Naive thymus-derived CD8-positive, alpha-beta T cell (primary cell): Measurements from ENCODE around the gene MBD5. TPM values are rescaled to one million over a fixed set of nuclear protein-coding genes. Genes with fewer than 3 reads are reported as not detected.
"Not testable (repeated sequence)": the region's sequence is repeated elsewhere in the genome, so short reads cannot be mapped to it uniquely, and the experiment has no call there.

Experiments
- ATAC-seq, 2 donors: fragments of 150-1000 bp; cut with Tn5 transposase in 1 of 2; sonication (Bioruptor Pico), chemical (Tn5 transposase) in 1 of 2; 1 replicate in 1 of 2; 2 replicates in 1 of 2; pipeline ENCODE4 v1.10.0; 2021; ENCODE audit warnings: mild to moderate bottlenecking in 2 of 2, moderate library complexity in 2 of 2
- POLR2A ChIA-PET: fragments of 350-600 bp; sonication (Branson Sonifier 250); formaldehyde crosslinking; loops from one replicate; lab custom pipeline; 2021; ENCODE audit warnings: antibody characterized with exemption; lab: Charles Lee
- DNase-seq, 10 donors: peaks; one replicate each; pipeline versions ENCODE4 v3.0.0 to v3.0.0-alpha.2; 2020 to 2022
- H3K27ac Mint-ChIP-seq, 10 donors: one replicate each; pipeline ENCODE4 v1.8.0; 2020 to 2022; ENCODE audit warnings: mild to moderate bottlenecking in 10 of 10, mixed read lengths in 10 of 10, moderate library complexity in 4 of 10, inconsistent platforms in 1 of 10
- H3K27me3 Mint-ChIP-seq, 5 donors: one replicate each; pipeline ENCODE4 v1.8.0; 2021 to 2022; ENCODE audit warnings: mixed read lengths in 5 of 5
- H3K36me3 Mint-ChIP-seq, 3 donors: one replicate each; pipeline ENCODE4 v1.8.0; 2020 to 2022; ENCODE audit warnings: mixed read lengths in 3 of 3, mild to moderate bottlenecking in 2 of 3, inconsistent platforms in 1 of 3
- H3K4me1 Mint-ChIP-seq, 4 donors: one replicate each; pipeline ENCODE4 v1.8.0; 2021 to 2022; ENCODE audit warnings: mixed read lengths in 4 of 4
- H3K4me3 Mint-ChIP-seq, 10 donors: one replicate each; pipeline ENCODE4 v1.8.0; 2020 to 2022; ENCODE audit warnings: mild to moderate bottlenecking in 10 of 10, mixed read lengths in 10 of 10, moderate library complexity in 6 of 10, inconsistent platforms in 1 of 10
- H3K9me3 Mint-ChIP-seq, 9 donors: one replicate each; pipeline ENCODE4 v1.8.0; 2020 to 2022; ENCODE audit warnings: mixed read lengths in 9 of 9, mild to moderate bottlenecking in 3 of 9, inconsistent platforms in 1 of 9, moderate library complexity in 1 of 9
- polyA plus RNA-seq, 3 donors: library from polyadenylated mRNA; unstranded; fragments of 300-500 nt; fragmentation: Illumina TruSeq; gene quantifications; one replicate each; pipeline ENCODE4 v1.2.3, GENCODE V29; 2021
- total RNA-seq, 8 experiments: library from RNA in 2 of 8; stranded (reverse) in 2 of 8; gene quantifications; one replicate each; pipeline ENCODE4 v1.2.3 and lab custom pipeline; 2021 to 2026

The MBD5 gene
- total and polyA plus RNA-seq, 5 experiments from 2014 or later: 11.7 to 54.1 (median 17.9) TPM

GRCh38 chr2:148006249-148007007 is 14.5 kb upstream of the MBD5 start:
- ATAC-seq: no peak
- no peak for DNase-seq
- POLR2A ChIA-PET: interaction anchor here (0.6 kb wide), 1 partner anchor 15 kb away, joined by 4 read pairs; the partner anchor contains the start of gene MBD5
- Mint-ChIP-seq H3K36me3 (peaks cover 31 to 53% (median 44%) of the 10 kb centered on the region in 3 donors), H3K4me3 (no peak overlapping the region), H3K4me1 (peaks cover 32 to 64% (median 49%) of the 10 kb centered on the region in 4 donors), H3K27ac (no peak overlapping the region), H3K9me3 (peaks cover 4 to 52% (median 30%) of the 10 kb centered on the region in 9 donors), H3K27me3 (no peaks in the 10 kb centered on the region)

DNA sequence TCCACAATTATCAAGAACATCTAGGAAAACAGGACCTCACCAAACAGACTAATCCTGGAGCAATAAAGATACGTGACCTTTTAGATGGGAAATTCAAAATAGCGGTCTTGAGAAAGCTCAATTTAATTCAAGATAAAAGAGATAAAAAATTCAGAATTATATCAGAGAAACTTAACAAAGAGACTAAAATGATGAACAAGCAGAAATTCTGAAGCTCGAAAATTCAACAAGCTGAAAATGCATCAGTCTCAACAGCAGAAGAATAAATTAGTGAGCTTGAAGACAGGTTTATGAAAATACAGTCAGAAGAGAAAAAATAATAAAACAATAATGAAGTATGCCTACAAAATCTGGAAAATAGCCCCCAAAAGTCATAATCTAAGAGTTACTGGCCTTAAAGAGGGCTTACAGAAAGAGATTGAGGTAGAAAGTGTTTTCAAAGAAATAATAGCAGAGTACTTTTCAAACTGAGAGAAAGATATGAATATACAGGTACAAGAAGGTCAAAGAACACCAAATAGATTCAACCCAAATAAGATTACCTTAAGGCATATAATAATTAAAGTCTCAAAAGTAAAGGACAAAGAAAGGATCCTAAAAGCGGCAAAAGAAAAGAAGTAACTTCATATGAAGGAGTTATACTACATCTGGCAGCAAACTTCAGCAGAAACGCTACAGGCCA is 13.5 kb upstream of the MBD5 start:
- DNase-seq (no peak), ATAC-seq (no peak)
- peaks cover 29 to 46% (median 44%) of the 10 kb centered on the region in 3 donors for H3K36me3 Mint-ChIP-seq
- peak overlapping the region in 1 of 10 donors; percentile 21 for H3K27ac Mint-ChIP-seq
- H3K4me1 Mint-ChIP-seq: peaks cover 27 to 63% (median 49%) of the 10 kb centered on the region in 4 donors
- no peak overlapping the region for H3K4me3 Mint-ChIP-seq
- peaks cover 2 to 42% (median 23%) of the 10 kb centered on the region in 9 donors for H3K9me3 Mint-ChIP-seq
- POLR2A ChIA-PET: no interaction called here
- no peaks in the 10 kb centered on the region for H3K27me3 Mint-ChIP-seq

DNA sequence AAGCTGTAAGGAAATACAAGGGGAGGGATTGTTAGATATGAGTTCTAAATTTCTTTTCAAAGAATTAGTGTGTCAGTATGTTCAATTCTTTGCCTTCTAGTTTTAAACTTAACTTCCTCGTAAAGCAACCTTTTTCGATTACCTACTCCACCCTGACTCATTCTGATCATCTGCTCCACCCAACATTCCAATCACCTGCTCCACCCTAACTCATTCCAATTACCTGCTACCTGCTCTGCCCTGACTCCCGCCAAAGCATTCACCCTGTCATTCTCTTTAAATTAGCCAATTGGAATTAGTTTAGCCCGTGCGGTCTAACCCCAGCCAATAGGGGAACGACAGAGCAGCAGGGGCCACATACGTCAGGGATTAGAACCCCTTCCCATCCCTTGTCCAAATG is 12.5 kb upstream of the MBD5 start:
- ATAC-seq, DNase-seq, POLR2A ChIA-PET, H3K27me3 Mint-ChIP-seq: not testable (repeated sequence)
- Mint-ChIP-seq H3K4me1 (peaks cover 29 to 70% (median 55%) of the 10 kb centered on the region in 4 donors), H3K27ac (peak overlapping the region in 1 of 10 donors; percentile 61), H3K36me3 (peaks cover 33 to 36% (median 35%) of the 10 kb centered on the region in 3 donors), H3K4me3 (peak overlapping the region in 1 of 10 donors; percentile 26), H3K9me3 (peaks cover 0 to 32% (median 16%) of the 10 kb centered on the region in 9 donors)

DNA sequence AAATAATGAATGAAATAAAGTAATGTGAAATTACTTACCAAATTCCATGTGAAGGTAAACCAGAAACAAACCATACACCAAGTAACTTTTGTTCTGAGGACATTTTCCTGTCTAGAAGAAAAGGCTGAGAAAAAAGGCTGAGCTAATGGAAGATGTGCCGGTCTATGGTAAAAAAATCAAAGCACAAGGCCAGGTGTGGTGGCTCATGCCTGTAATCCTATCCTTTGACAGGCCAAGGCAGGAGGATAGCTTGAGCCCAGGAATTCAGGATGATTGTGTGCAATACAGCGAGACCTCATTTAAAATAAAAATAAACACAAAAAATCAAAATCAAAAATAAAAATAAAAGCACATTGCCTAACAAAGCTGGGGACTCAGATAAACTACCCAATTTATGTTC is 7.0 kb upstream of the MBD5 start:
- H3K9me3 Mint-ChIP-seq: peaks cover 0 to 16% (median 4%) of the 10 kb centered on the region in 9 donors
- peaks cover 31 to 75% (median 72%) of the 10 kb centered on the region in 4 donors for H3K4me1 Mint-ChIP-seq
- H3K27me3 Mint-ChIP-seq: no peaks in the 10 kb centered on the region

DNA sequence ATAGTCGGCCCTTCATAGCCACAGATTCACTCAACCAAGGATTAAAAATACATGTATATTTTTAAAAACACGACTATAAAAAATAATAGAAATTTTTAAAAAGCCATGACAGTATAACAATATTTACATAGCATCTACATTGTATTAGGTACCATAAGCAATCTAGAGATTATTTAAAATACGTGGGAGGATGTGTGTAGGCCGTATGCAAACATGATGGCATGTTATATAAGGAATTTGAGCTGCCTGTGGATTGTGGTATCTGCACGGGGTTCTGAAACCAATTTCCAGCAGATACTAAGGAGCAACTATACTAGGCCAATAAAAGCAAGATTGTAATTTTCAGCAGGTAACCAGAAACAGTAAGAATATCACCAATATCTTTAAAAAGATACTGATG is 6.3 kb upstream of the MBD5 start:
- peak overlapping the region in 1 of 10 donors; percentile 47 for H3K27ac Mint-ChIP-seq
- H3K27me3 Mint-ChIP-seq: no peaks in the 10 kb centered on the region
- peaks cover 30 to 78% (median 76%) of the 10 kb centered on the region in 4 donors for H3K4me1 Mint-ChIP-seq
- no peak for DNase-seq
- H3K9me3 Mint-ChIP-seq: peaks cover 0 to 11% (median 2%) of the 10 kb centered on the region in 9 donors
- peaks cover 9 to 19% (median 16%) of the 10 kb centered on the region in 3 donors for H3K36me3 Mint-ChIP-seq
- no peak for ATAC-seq
- POLR2A ChIA-PET: no interaction called here
- peak overlapping the region in 4 of 10 donors; percentile 3 to 62 (median 16) for H3K4me3 Mint-ChIP-seq

More for the DNA sequence above, 7.0 kb upstream of the MBD5 start:
- Mint-ChIP-seq H3K27ac (no peak overlapping the region), H3K4me3 (no peak overlapping the region), H3K36me3 (peaks cover 15 to 25% (median 17%) of the 10 kb centered on the region in 3 donors)
- POLR2A ChIA-PET: no interaction called here
- ATAC-seq (no peak), DNase-seq (no peak)

DNA sequence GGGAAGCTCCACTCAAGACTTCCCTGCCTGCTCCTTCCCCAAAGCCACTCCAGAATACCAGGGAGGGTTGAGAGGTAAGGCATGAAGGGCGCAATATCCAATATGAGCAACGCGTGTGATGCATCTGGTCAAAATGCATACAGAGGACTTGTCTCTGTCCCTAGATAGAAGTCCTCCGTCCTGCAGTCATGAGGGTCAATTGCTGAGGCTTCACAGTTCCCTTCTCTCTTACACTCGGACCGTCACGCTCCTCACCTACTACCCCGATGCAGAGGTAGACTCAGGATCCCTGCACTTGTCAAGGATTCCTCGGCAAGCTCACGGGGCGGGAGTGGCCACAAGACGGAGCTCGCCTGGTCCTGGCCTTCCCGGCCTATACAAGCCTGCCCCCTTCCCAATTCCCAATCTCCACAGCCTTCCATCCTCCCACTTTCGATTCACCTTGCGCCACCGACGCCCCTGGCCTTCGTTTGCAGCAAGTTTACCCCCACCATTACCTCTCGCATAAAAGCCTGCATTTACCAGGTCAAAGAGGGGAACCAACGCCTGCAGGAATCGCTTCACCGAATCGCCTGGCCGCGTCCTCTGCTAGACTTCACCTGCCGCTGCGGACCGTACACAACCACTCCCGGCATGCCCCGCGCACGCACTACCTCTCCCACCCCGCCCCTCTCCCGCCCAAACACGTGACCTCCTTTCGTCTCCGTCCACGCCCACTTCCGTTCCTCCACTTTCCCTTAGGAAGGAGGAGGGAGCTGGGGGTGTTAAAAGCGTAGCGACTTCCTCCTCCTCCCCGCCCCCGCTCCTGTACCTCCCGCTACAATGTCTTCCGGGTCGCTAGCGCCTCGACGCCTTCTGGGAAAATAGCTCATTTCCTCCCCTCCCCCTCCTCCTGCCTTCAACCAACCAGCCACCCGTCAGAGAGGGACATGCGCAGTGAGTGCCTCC is 506 bp upstream of the MBD5 start, which contains the start of gene ORC4:
Gene ORC4, minus strand, starts transcription at position 627 of the 948 bp plus-strand sequence. CDS start 44,779 bp downstream, outside the sequence.
- peak; percentile 88 to 99 (median 95) for DNase-seq
- Mint-ChIP-seq H3K9me3 (no peaks in the 10 kb centered on the region), H3K27ac (peak within 1 kb of the TSS; percentile 92 to 99 (median 98)), H3K27me3 (no peaks in the 10 kb centered on the region), H3K4me1 (peaks cover 34 to 82% (median 73%) of the 10 kb centered on the region in 4 donors), H3K4me3 (peak within 1 kb of the TSS; percentile 90 to 100 (median 98)), H3K36me3 (no peaks in the 10 kb centered on the region)
- ATAC-seq: peak; percentile 84 to 85
- POLR2A ChIA-PET: interaction anchor here (0.6 to 3.0 kb wide), 17 partner anchors 9 to 1567 kb away, joined by 3 to 34 read pairs (median 5); partner anchors contain the start of genes ACVR2A and MMADHC

DNA sequence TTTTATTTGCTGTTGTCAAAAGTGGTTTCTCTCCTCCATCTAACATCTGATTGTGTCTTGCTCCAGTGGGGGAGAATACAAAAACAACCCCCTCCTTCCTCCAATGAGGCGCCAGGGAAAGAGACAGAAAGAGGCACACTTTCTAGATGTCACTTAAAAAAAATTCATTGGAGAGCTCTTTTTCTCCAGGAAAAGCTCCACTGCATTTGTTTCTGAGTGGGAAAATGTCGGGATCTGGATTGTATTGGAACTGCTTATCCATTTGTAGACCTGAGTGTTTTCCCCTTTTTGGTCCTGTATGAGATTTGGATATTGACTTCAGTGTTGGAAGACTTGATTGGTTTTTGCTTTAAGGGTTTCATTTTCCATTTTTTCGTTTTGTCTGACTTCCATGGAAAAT is 995 bp downstream of the MBD5 start:
- H3K9me3 Mint-ChIP-seq: no peaks in the 10 kb centered on the region

GRCh38 chr2:148022351-148022750 is 1.5 kb downstream of the MBD5 start:
- H3K9me3 Mint-ChIP-seq: no peaks in the 10 kb centered on the region
- H3K36me3 Mint-ChIP-seq: peaks cover 0 to 6% (median 3%) of the 10 kb centered on the region in 3 donors
- POLR2A ChIA-PET: interaction anchor here (1.3 to 3.0 kb wide), 3 partner anchors 178 to 624 kb away, joined by 4 to 34 read pairs (median 15); partner anchors contain the start of gene ACVR2A
- H3K4me1 Mint-ChIP-seq: peaks cover 31 to 71% (median 64%) of the 10 kb centered on the region in 4 donors
- no peak for ATAC-seq
- peak overlapping the region; percentile 92 to 99 (median 98) for H3K27ac Mint-ChIP-seq
- no peak for DNase-seq
- H3K27me3 Mint-ChIP-seq: no peaks in the 10 kb centered on the region
- peak overlapping the region; percentile 90 to 100 (median 98) for H3K4me3 Mint-ChIP-seq

More for the DNA sequence above, 995 bp downstream of the MBD5 start:
- POLR2A ChIA-PET: interaction anchor here (1.3 to 3.0 kb wide), 5 partner anchors 25 to 624 kb away, joined by 4 to 34 read pairs (median 9); partner anchors contain the start of gene ACVR2A
- Mint-ChIP-seq H3K4me3 (peak overlapping the region; percentile 90 to 100 (median 98)), H3K27me3 (no peaks in the 10 kb centered on the region), H3K4me1 (peaks cover 31 to 73% (median 66%) of the 10 kb centered on the region in 4 donors), H3K27ac (peak overlapping the region; percentile 92 to 99 (median 98)), H3K36me3 (peaks cover 0 to 6% (median 3%) of the 10 kb centered on the region in 3 donors)
- DNase-seq (no peak), ATAC-seq (no peak)

DNA sequence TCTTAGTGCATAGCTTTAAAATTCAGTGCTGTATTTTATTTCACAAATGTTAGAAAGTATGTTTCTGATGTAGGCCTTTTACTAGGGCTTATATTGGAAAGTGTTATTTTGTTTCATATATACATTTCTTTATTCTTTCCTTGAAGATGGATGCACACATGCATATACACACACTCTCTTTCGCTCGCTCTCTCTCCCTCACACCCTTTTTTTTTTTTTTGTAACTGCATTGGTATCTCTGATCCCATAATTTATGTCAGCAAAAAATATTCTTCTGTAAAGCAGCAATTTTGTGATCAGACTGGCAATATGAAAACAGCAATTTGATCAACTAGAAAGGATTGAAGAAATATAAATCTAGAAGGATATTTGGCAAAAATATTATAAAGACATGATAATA is 2.0 kb downstream of the MBD5 start:
- H3K27me3 Mint-ChIP-seq: no peaks in the 10 kb centered on the region
- peak overlapping the region; percentile 34 to 99 (median 96) for H3K27ac Mint-ChIP-seq
- H3K4me3 Mint-ChIP-seq: peak overlapping the region; percentile 52 to 100 (median 98)
- H3K9me3 Mint-ChIP-seq: no peaks in the 10 kb centered on the region
- DNase-seq: no peak
- POLR2A ChIA-PET: interaction anchor here (1.3 kb wide), 1 partner anchor 179 kb away, joined by 4 read pairs; the partner anchor contains the start of gene ACVR2A
- peaks cover 29 to 69% (median 60%) of the 10 kb centered on the region in 4 donors for H3K4me1 Mint-ChIP-seq
- peaks cover 0 to 6% (median 3%) of the 10 kb centered on the region in 3 donors for H3K36me3 Mint-ChIP-seq
- no peak for ATAC-seq

- Mint-ChIP-seq H3K9me3 (no peaks in the 10 kb centered on the region), H3K36me3 (peaks cover 0 to 6% (median 3%) of the 10 kb centered on the region in 3 donors), H3K27me3 (no peaks in the 10 kb centered on the region), H3K27ac (peak overlapping the region; percentile 34 to 99 (median 95)), H3K4me1 (peaks cover 23 to 65% (median 52%) of the 10 kb centered on the region in 4 donors), H3K4me3 (peak overlapping the region; percentile 39 to 99 (median 84))
- DNase-seq (peak in 1 of 10 donors; percentile 19), ATAC-seq (no peak)
- POLR2A ChIA-PET: no interaction called here
Measured at GRCh38 chr2:148023861-148024260, 3.0 kb downstream of the MBD5 start.

GRCh38 chr2:148026573-148026972 is 5.7 kb downstream of the MBD5 start:
- DNase-seq: no peak
- ATAC-seq: no peak
- Mint-ChIP-seq H3K4me1 (peaks cover 12 to 56% (median 37%) of the 10 kb centered on the region in 4 donors), H3K9me3 (no peaks in the 10 kb centered on the region), H3K27ac (peak overlapping the region in 1 of 10 donors; percentile 38), H3K36me3 (peaks cover 0 to 6% (median 3%) of the 10 kb centered on the region in 3 donors), H3K27me3 (no peaks in the 10 kb centered on the region), H3K4me3 (no peak overlapping the region)
- POLR2A ChIA-PET: no interaction called here
